Measurements from ENCODE around the gene ADAMTSL2.

GRCh38 chr9:133612816-133613215 lies 78.3 kb downstream of the ADAMTSL2 start:
- no peak for TF ChIP-seq EZH2 (IDR thresholded peaks at IDR 0.05)
- no peak for TF ChIP-seq POLR2AphosphoS5 (IDR thresholded peaks at IDR 0.05; ENCODE audit: borderline replicate concordance, low read depth, low read length)
